Gastrocnemius medialis (tissue), 4 donors: Measurements from ENCODE around the gene PTER.

Source experiments
- CTCF ChIP-seq, 5 experiments: fragments of 450-650 bp in 3 of 5; fragments of 200-600 bp in 2 of 5; sonication (generic) in 2 of 5; IDR thresholded peaks in 4 of 5; conservative IDR thresholded peaks in 1 of 5; 1 replicate in 4 of 5; 2 replicates in 1 of 5; pipeline ENCODE4 v1.5.1; 2016 to 2019; ENCODE audit warnings: antibody characterized with exemption in 5 of 5, mild to moderate bottlenecking in 3 of 5, moderate library complexity in 3 of 5
- POLR2A ChIP-seq, 2 donors: fragments of 450-650 bp; IDR thresholded peaks; one replicate each; pipeline ENCODE4 v1.6.1; 2017; ENCODE audit warnings: antibody characterized with exemption in 2 of 2, mild to moderate bottlenecking in 2 of 2, moderate library complexity in 2 of 2

GRCh38 chr10:16536155-16536554, 99.3 kb downstream of the PTER start:
- TF ChIP-seq CTCF (IDR thresholded peaks at IDR 0.05 in 4 of 5, conservative IDR thresholded peaks at IDR 0.05 in 1 of 5), result no peak
- TF ChIP-seq POLR2A (IDR thresholded peaks at IDR 0.05), result no peak
